HG02763 (cell line): Measurements from ENCODE around the gene GLRX.

ENCODE experiments used
- ATAC-seq: cut with Tn5 transposase; IDR thresholded peaks from one replicate; pipeline ENCODE4 v1.9.1; 2021; ENCODE audit warnings: mild to moderate bottlenecking, moderate library complexity; ENCODE audit not compliant: unreplicated experiment

Gene GLRX

GRCh38 chr5:95810305-95811125 lies 12.0 kb downstream of the GLRX start:
- ATAC-seq = no peak

DNA sequence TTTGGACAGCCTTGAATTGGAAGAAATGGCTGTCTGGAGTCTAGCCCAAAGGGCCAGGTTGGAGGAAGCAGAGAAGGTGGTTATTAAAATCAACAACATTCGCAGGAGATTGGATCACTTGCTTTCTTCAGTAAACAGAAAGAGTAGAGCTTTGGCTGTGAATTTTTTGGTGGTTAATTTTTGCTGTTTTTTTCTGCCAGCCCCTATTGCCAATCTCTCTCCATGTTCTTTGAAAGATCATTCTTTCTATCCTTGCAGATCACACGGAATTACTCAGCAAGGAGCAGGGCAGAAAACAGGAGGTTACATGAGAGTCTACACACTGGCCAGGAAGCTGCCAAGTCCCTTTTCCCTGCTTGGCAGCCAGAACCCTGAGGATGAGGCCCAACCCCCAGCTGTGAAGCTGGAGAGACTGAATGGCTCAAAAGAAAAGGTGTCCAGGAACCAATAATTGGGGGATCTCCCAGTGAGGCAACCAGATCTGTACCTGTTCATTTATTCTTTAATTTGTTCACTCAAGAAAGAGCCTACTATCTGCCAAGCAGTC lies 13.0 kb downstream of the GLRX start:
- no peak for ATAC-seq

- peak; percentile 100 for ATAC-seq
These were observed 13.7 kb downstream of the GLRX start for GRCh38 chr5:95808686-95809413.

DNA sequence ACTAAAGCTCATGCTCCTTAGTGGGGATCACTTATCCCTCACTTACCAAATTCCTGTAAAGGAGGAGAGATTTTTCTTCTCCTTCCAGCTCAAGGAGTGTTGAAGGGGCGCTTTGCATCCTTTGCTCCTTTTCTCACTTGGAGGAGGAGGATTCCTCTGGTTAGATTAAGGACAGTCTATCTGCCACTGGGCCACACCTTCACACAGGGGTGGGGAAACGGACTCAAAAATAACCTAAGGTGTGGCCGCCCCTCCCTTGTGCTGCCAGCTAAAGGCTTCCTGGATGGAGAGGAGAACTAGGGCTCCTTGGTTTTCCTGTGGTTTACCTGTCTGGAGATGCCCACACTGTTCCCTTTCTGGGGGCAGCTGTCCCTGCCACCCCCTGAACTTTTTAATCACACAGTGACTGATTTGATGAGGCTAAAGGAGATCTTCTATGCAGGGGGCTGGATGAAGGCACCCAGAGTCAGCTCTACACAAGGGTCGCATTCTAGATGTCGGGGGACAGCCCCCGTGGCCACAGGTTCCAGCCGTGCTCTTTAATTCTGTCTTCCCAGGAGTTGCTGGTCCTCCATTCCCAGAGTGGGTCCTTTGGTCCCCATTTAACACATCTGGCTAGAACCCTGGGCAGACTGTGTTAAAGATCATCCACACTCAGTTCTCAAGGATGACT lies 14.4 kb downstream of the GLRX start:
- ATAC-seq = no peak

DNA sequence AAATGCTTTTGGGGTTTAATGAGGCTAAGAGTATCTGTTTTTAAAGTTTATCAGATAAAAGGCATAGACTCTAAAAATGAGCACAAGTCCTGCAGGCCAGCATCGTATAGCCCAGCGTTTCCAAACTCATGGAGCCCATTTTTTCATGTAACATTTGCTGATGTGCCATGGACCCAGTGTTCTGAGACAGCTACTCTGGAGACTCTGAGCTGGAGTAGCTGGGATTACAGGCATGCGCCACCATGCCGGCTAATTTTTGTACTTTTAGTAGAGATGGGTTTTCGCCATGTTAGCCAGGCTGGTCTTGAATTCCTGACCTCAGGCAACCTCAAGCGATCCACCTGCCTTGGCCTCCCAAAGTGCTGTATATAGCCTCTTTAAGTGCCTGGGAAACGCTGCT lies 15.8 kb downstream of the GLRX start:
- ATAC-seq = no peak

- ATAC-seq = no peak
These were observed 17.6 kb downstream of the GLRX start for GRCh38 chr5:95804736-95805539.

DNA sequence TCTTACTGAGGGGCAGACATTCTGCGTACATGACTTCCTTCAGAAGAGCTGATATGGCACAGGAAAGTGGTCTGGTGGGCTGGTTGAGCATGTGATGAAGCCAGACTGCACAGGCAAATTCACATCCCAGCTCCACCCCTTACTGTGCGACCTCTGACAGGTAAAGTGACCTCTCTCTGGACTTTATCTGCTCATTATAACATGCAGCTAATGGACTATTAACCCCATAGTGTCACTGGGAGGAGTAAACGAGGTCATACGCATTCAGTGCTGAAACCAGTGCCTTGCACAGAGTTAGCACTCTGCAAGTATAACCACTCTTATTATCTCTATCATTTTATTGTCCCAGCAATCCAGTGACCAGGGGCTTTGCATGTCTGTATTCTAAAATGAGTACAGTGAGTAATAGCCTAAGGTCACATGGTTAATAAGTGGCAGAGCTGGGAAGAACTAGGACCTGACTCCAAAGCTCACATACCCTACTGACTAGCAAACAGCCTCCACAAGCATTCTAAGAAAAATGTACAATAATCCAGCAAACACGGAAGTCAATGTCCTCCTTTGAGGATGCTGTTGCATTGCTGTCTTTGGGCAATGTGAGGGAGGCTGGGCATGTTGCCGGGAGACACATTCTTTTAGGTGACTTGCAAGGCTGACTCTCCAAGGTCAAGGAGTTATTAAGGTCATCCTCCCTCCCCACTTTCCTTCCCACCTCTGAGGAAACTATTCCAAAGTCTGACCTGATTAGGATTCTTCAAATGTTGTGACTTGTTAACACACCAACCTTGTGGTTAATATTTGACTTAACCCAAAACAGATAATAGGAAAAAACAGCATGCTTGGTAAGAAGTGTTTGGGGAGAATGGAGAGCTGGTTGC lies 19.0 kb downstream of the GLRX start:
- no peak for ATAC-seq

DNA sequence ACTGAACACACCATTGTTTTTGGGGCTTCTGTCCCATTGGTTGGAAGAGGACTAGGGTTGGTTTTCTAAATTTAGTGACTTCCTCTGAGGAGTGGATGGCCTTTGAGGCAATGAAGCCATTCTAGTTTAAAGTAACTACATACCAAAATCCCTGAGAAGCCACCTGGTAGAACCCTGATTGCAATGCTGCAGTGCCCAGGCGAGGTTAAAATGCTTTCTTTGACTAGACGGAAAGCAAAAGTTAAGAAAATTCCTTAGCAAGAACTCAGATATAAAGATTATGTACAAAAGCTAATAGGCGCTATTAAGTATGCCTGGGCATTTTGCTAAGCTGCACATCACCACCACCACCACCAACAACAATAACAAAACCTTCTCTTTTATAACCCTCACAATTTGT lies 20.6 kb downstream of the GLRX start:
- no peak for ATAC-seq

DNA sequence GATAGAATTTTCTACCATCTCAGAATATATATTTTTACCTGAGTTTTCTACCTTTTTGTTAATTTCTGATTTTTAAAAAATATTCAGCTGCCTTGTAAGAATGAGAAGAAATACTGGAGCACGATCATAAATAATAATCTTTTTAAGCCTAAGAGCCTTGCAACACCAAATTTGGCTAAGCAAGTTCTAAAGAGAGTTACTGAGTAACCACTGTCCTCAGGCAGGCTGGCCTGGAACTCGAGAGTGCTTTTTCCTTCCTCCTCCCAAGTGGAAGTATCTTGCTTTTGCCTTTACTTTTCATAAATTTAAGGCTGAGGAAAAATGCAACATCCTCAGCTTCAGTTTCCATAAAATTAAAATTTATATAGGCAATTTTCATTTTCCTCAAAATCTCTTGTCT lies 21.0 kb downstream of the GLRX start:
- ATAC-seq = no peak

GRCh38 chr5:95800553-95800952 lies 22.0 kb downstream of the GLRX start:
- ATAC-seq = no peak

DNA sequence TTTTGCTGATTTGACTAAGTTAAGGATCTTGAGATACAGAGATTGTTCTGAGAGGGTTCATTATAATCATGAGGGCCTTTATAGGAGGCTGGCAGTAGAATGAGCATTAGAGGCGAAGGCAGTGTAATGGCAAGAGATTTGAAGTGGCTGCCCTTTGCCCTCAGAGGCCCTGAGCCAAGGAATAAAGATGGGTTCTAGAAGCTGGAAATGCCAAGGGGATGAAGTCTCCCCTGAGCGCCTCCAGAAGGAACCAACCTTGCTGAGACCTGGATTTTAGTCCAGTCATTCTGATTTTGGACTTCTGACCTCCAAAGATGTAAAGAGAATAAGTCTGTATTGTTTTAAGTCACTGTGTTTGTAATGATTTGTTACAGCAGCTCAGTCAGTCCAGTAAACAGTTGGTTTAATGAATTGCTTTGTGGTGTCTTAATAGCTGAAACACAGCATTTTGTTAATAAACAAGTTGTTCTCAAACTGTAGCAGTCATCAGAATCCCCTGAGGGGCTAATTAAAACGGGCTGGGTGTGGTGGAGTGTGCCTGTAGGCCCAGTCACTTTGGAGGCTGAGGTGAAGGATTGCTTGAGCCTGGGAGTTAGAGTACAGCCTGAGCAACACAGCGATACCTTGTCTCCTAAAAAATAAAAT lies 23.2 kb downstream of the GLRX start:
- ATAC-seq = no peak

- no peak for ATAC-seq
These were observed 24.0 kb downstream of the GLRX start for GRCh38 chr5:95798545-95798944.

- ATAC-seq = no peak
These were observed 24.5 kb downstream of the GLRX start for GRCh38 chr5:95798048-95798447.

- ATAC-seq = no peak
These were observed 25.2 kb downstream of the GLRX start for GRCh38 chr5:95797301-95797700.

GRCh38 chr5:95794070-95794516 lies 28.4 kb downstream of the GLRX start:
- no peak for ATAC-seq

- no peak for ATAC-seq
These were observed 30.8 kb downstream of the GLRX start for GRCh38 chr5:95791751-95792150.

DNA sequence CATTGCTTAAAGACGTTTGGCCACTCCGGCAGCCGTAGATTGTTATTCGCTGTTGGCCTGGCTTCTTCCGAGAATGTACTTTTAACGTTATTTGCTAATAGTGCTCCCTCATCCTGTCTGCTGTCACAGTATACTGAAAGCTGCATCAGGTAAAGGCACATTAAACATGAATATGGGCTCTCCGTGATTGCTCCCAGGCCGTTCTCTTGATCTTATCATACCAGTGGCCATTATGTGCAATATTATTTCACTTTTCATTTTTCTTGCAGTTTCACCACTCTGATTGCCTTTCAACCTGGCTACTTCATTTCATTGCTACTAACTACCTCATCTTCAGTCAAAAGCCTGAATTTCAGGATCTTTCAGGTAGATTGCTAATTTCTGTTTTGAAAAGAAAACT lies 34.0 kb downstream of the GLRX start:
- ATAC-seq = no peak

DNA sequence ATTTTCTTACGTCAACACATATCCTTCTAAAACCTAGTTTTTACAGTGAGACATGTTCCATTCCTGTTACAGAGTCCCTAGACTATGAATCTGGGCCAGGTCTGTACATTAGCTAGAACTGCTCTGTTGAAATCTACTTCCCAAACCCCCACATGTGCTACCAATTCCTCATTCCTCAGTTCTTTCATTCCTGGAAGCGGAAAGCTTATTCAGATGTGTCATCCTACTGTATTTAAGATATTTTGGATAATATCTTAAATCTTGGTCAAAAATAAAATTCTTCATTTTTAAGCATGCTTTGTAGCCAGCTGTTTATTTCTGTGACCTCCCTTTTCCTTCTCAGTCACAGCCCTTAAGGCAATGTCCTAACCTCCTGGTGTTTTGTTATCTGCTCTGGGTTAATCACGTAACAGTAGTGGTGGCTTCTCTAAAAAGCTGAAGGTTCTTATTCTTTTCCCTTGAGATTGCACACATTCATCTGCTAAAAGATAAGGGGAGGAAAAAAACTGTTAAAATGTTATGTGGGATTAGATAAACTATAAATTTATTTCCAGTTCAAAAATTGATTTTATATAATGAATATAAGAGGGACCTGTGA lies 35.6 kb downstream of the GLRX start:
- no peak for ATAC-seq
